WTC11 (cell line): Measurements from ENCODE around the gene ATP9B. TPM values are rescaled to one million over a fixed set of nuclear protein-coding genes. Genes with fewer than 3 reads are reported as not detected.

Source experiments
- ATAC-seq: fragments of 200-7000 bp; cut with Tn5 transposase; 2 replicates; pipeline ENCODE4 v1.10.0; 2021; ENCODE audit warnings: mild to moderate bottlenecking, moderate library complexity
- CTCF ChIA-PET: fragments of 300-600 bp; sonication (Branson Sonifier 250); formaldehyde crosslinking; loops from one replicate; lab custom pipeline; 2021; ENCODE audit warnings: antibody characterized with exemption; lab: Charles Lee
- POLR2A ChIA-PET: fragments of 350-600 bp; sonication (Branson Sonifier 250); formaldehyde crosslinking; loops from one replicate; lab custom pipeline; 2021; ENCODE audit warnings: antibody characterized with exemption; lab: Charles Lee
- DNase-seq: peaks from one replicate; pipeline ENCODE4 v3.0.0; 2021; ENCODE audit warnings: low spot score
- H3K27ac Mint-ChIP-seq: 2 replicates; pipeline ENCODE4 v1.8.0; 2021; ENCODE audit warnings: mixed read lengths
- H3K27me3 Mint-ChIP-seq: 2 replicates; pipeline ENCODE4 v1.8.0; 2021; ENCODE audit warnings: low read depth, mild to moderate bottlenecking, moderate library complexity, mixed read lengths
- H3K36me3 Mint-ChIP-seq: 2 replicates; pipeline ENCODE4 v1.8.0; 2021; ENCODE audit warnings: mixed read lengths
- H3K4me1 Mint-ChIP-seq: 2 replicates; pipeline ENCODE4 v1.8.0; 2022; ENCODE audit warnings: mixed read lengths
- H3K4me3 Mint-ChIP-seq: 2 replicates; pipeline ENCODE4 v1.8.0; 2021; ENCODE audit warnings: mild to moderate bottlenecking, moderate library complexity, mixed read lengths
- H3K9me3 Mint-ChIP-seq: 2 replicates; pipeline ENCODE4 v1.8.0; 2021; ENCODE audit warnings: mixed read lengths
- CBFB ChIP-seq: sonication (generic); formaldehyde crosslinking; IDR thresholded peaks from 2 replicates; pipeline ENCODE4 v1.8.1; 2022; ENCODE audit warnings: mild to moderate bottlenecking, low read depth, missing genetic modification reagents
- CTCF ChIP-seq: fragments of 200-600 bp; IDR thresholded peaks from 2 replicates; pipeline ENCODE4 v1.8.0; 2022; ENCODE audit warnings: antibody characterized with exemption
- EMX1 ChIP-seq: fragments of 250-450 bp; sonication (Bioruptor Pico); IDR thresholded peaks from 2 replicates; pipeline ENCODE4 v1.8.0; 2021; ENCODE audit warnings: mild to moderate bottlenecking
- FOXJ3 ChIP-seq: sonication (generic); formaldehyde crosslinking; IDR thresholded peaks from 2 replicates; pipeline ENCODE4 v1.9.0; 2021; ENCODE audit warnings: missing genetic modification reagents, mild to moderate bottlenecking, borderline replicate concordance
- FOXK1 ChIP-seq: sonication (generic); formaldehyde crosslinking; IDR thresholded peaks from 2 replicates; pipeline ENCODE4 v1.8.0; 2022; ENCODE audit warnings: mild to moderate bottlenecking, moderate library complexity, missing genetic modification reagents
- GRHL2 ChIP-seq: fragments of 250-450 bp; sonication (Bioruptor Pico); IDR thresholded peaks from 2 replicates; pipeline ENCODE4 v1.8.0; 2022; ENCODE audit warnings: mild to moderate bottlenecking, moderate library complexity; ENCODE audit not compliant: insufficient replicate concordance, severe bottlenecking
- HMGXB4 ChIP-seq: sonication (generic); formaldehyde crosslinking; IDR thresholded peaks from 2 replicates; pipeline ENCODE4 v1.8.1; 2023; ENCODE audit warnings: mild to moderate bottlenecking, moderate library complexity, missing genetic modification reagents
- IRF2 ChIP-seq: sonication (generic); formaldehyde crosslinking; IDR thresholded peaks from 2 replicates; pipeline ENCODE4 v1.8.0; 2022; ENCODE audit warnings: low read depth, missing genetic modification reagents, borderline replicate concordance
- JAZF1 ChIP-seq: fragments of 250-450 bp; sonication (Bioruptor Pico); IDR thresholded peaks from 2 replicates; pipeline ENCODE4 v1.9.0; 2021; ENCODE audit warnings: moderate library complexity, mild to moderate bottlenecking, inconsistent platforms
- MAX ChIP-seq: sonication (generic); formaldehyde crosslinking; IDR thresholded peaks from 2 replicates; pipeline ENCODE4 v1.8.0; 2022; ENCODE audit warnings: mild to moderate bottlenecking, missing genetic modification reagents
- NR1H2 ChIP-seq: sonication (generic); formaldehyde crosslinking; IDR thresholded peaks from 2 replicates; pipeline ENCODE4 v1.9.0; 2021; ENCODE audit warnings: mild to moderate bottlenecking, moderate library complexity, missing genetic modification reagents
- RORB ChIP-seq: fragments of 250-450 bp; sonication (Bioruptor Pico); IDR thresholded peaks from 2 replicates; pipeline ENCODE4 v1.9.0; 2021; ENCODE audit warnings: mild to moderate bottlenecking
- SP1 ChIP-seq: sonication (generic); formaldehyde crosslinking; conservative IDR thresholded peaks from 2 replicates; pipeline ENCODE4 v1.8.1; 2022; ENCODE audit warnings: missing genetic modification reagents
- TEAD1 ChIP-seq: sonication (generic); formaldehyde crosslinking; IDR thresholded peaks from 2 replicates; pipeline ENCODE4 v1.8.0; 2022; ENCODE audit warnings: mild to moderate bottlenecking, missing genetic modification reagents
- USF1 ChIP-seq: sonication (generic); formaldehyde crosslinking; IDR thresholded peaks from 2 replicates; pipeline ENCODE4 v1.8.0; 2022; ENCODE audit warnings: mild to moderate bottlenecking, missing genetic modification reagents
- ZNF138 ChIP-seq: sonication (generic); formaldehyde crosslinking; conservative IDR thresholded peaks from 2 replicates; pipeline ENCODE4 v1.8.1; 2022; ENCODE audit warnings: mild to moderate bottlenecking, moderate library complexity, missing genetic modification reagents
- ZNF219 ChIP-seq: sonication (generic); formaldehyde crosslinking; IDR thresholded peaks from 2 replicates; pipeline ENCODE4 v1.8.0; 2023; ENCODE audit warnings: missing genetic modification reagents, mild to moderate bottlenecking, borderline replicate concordance
- ZNF263 ChIP-seq: sonication (generic); formaldehyde crosslinking; IDR thresholded peaks from 2 replicates; pipeline ENCODE4 v1.8.1; 2022; ENCODE audit warnings: low read depth, mild to moderate bottlenecking, moderate library complexity, missing genetic modification reagents
- ZNF396 ChIP-seq: fragments of 250-450 bp; sonication (Bioruptor Pico); IDR thresholded peaks from 2 replicates; pipeline ENCODE4 v1.8.0; 2021; ENCODE audit warnings: mild to moderate bottlenecking, moderate library complexity, borderline replicate concordance
- total RNA-seq: library from RNA; stranded (reverse); gene quantifications from 3 replicates; pipeline ENCODE4 v1.2.3, GENCODE V29; 2021
- TF ChIP-seq, protein P1 (sequence below): fragments of 250-450 bp; sonication (Bioruptor Pico); IDR thresholded peaks from 2 replicates; pipeline ENCODE4 v1.9.0; 2021; ENCODE audit warnings: mild to moderate bottlenecking
- TF ChIP-seq, protein P2 (sequence below): sonication (generic); formaldehyde crosslinking; IDR thresholded peaks from 2 replicates; pipeline ENCODE4 v1.8.1; 2022; ENCODE audit warnings: low read depth, missing genetic modification reagents, borderline replicate concordance

The ATP9B gene
- total RNA-seq, 1 experiment from 2014 or later = 19.0 TPM

DNA sequence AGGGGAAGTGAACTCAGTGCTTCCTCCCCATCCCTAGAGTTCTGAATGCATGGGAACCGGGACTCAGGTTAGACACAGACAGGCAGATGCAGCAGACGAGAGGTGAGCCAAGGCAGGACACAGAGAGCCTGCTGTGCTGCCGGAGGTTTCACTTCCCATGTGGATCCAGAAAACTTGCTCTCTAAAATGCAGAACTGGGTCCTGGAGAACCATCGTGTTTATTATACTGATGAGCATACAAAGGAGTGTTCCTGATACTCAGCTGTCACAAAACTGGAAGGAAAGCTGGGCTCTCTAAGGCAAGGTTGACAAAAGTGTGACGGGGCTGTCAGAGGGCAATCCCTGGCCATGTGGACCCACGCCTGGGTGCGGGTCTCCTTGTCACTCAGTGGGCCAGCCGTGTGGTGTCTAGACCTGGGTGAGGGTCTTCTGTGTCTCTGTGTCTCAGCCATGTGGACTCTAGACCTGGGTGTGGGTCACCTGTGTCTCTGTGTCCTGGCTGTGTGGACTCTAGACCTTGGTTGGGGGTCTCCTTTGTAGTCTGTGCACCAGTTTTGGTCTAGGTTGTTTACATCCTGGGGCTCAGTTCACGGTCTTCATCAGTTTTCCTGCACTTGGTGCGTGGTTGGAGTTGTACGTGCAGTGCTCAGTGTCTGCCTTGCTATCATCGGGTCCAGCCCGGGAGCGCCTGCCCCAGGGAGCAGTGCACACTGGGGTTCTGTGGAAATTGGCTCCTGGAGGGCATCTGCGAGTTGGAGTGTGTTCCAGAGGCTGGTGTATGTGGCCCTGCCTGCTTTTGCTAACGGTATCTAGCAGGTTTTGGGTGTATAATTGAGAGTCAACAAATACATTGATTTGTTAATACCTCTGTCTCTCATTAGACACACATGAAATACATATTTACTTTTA, 141.1 kb downstream of the ATP9B start:
- ATAC-seq (no peak), DNase-seq (no peak)
- CTCF ChIA-PET = no interaction called here
- no peaks in the 10 kb centered on the region for H3K27me3 Mint-ChIP-seq
- H3K27ac Mint-ChIP-seq = peak overlapping the region; percentile 15; the same call in 1 of the 2 replicates
- H3K36me3 Mint-ChIP-seq = peaks cover 5% of the 10 kb centered on the region; the same call in 1 of the 2 replicates
- no peak overlapping the region for H3K4me3 Mint-ChIP-seq
- no peaks in the 10 kb centered on the region for H3K9me3 Mint-ChIP-seq
- no peaks in the 10 kb centered on the region for H3K4me1 Mint-ChIP-seq
- TF ChIP-seq, protein P1, sequence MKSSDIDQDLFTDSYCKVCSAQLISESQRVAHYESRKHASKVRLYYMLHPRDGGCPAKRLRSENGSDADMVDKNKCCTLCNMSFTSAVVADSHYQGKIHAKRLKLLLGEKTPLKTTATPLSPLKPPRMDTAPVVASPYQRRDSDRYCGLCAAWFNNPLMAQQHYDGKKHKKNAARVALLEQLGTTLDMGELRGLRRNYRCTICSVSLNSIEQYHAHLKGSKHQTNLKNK = no peak
- TF ChIP-seq FOXK1 (CRISPR knock-in tag) (no peak), RORB (CRISPR knock-in tag) (no peak)
- TF ChIP-seq, all 79 proteins: peak for 0
- POLR2A ChIA-PET = no interaction called here

GRCh38 chr18:79211844-79212243, 142.7 kb downstream of the ATP9B start:
- ATAC-seq = no peak
- Mint-ChIP-seq H3K4me3 (no peak overlapping the region), H3K9me3 (peaks cover 3% of the 10 kb centered on the region; the same call in 1 of the 2 replicates), H3K4me1 (no peaks in the 10 kb centered on the region), H3K36me3 (peaks cover 9% of the 10 kb centered on the region), H3K27me3 (no peaks in the 10 kb centered on the region), H3K27ac (no peak overlapping the region)
- ChIA-PET CTCF (no interaction called here), POLR2A (no interaction called here)
- no peak for TF ChIP-seq JAZF1 (CRISPR knock-in tag)
- TF ChIP-seq ZNF396 (CRISPR knock-in tag) = no peak
- TF ChIP-seq NR1H2 (CRISPR knock-in tag) = no peak
- no peak for TF ChIP-seq CTCF
- no peak for TF ChIP-seq GRHL2 (CRISPR knock-in tag)
- TF ChIP-seq ZNF263 (CRISPR knock-in tag) = no peak
- no peak for TF ChIP-seq MAX (CRISPR knock-in tag)
- TF ChIP-seq USF1 (CRISPR knock-in tag) = no peak
- no peak for TF ChIP-seq IRF2
- TF ChIP-seq HMGXB4 (CRISPR knock-in tag) = no peak
- TF ChIP-seq ZNF219 (CRISPR knock-in tag) = no peak
- TF ChIP-seq, protein P1 = no peak
- no peak for TF ChIP-seq ZNF138 (CRISPR knock-in tag)
- TF ChIP-seq, protein P2, sequence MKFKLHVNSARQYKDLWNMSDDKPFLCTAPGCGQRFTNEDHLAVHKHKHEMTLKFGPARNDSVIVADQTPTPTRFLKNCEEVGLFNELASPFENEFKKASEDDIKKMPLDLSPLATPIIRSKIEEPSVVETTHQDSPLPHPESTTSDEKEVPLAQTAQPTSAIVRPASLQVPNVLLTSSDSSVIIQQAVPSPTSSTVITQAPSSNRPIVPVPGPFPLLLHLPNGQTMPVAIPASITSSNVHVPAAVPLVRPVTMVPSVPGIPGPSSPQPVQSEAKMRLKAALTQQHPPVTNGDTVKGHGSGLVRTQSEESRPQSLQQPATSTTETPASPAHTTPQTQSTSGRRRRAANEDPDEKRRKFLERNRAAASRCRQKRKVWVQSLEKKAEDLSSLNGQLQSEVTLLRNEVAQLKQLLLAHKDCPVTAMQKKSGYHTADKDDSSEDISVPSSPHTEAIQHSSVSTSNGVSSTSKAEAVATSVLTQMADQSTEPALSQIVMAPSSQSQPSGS (CRISPR knock-in tag) = no peak
- TF ChIP-seq TEAD1 (CRISPR knock-in tag) = no peak
- TF ChIP-seq SP1 (CRISPR knock-in tag) = no peak
- TF ChIP-seq CBFB (CRISPR knock-in tag) = no peak
- no peak for TF ChIP-seq EMX1 (CRISPR knock-in tag)
- no peak for TF ChIP-seq FOXJ3 (CRISPR knock-in tag)
- no peak for DNase-seq
